Measurements from ENCODE around the gene BRINP3.

The BRINP3 gene

GRCh38 chr1:190452272-190452848, 25.3 kb downstream of the BRINP3 start:
- Histone ChIP-seq H3K4me3 (ENCODE audit: low read depth in 1 of 2, low read length in 2 of 2) (no peak overlapping the region), H3K27me3 (ENCODE audit: low read depth, low read length) (no peaks in the 10 kb centered on the region), H3K27ac (ENCODE audit: low read length) (no peak overlapping the region), H3K9me3 (ENCODE audit: control insufficient read depth in 1 of 2, low read length in 2 of 2) (no peaks in the 10 kb centered on the region), H3K36me3 (ENCODE audit: control insufficient read depth in 1 of 2, insufficient read depth in 2 of 2, low read length in 2 of 2) (no peaks in the 10 kb centered on the region), H3K4me1 (ENCODE audit: control insufficient read depth in 1 of 2, insufficient read depth in 2 of 2, low read length in 2 of 2) (no peaks in the 10 kb centered on the region)

GRCh38 chr1:190444464-190444863, 33.2 kb downstream of the BRINP3 start:
- no peaks in the 10 kb centered on the region for H3K9me3 ChIP-seq (ENCODE audit: control insufficient read depth in 1 of 2, low read length in 2 of 2)
- no peaks in the 10 kb centered on the region for H3K4me1 ChIP-seq (ENCODE audit: control insufficient read depth in 1 of 2, insufficient read depth in 2 of 2, low read length in 2 of 2)
- no peak overlapping the region for H3K27ac ChIP-seq (ENCODE audit: low read length)
- H3K27me3 ChIP-seq (ENCODE audit: low read depth, low read length): no peaks in the 10 kb centered on the region
- no peaks in the 10 kb centered on the region for H3K36me3 ChIP-seq (ENCODE audit: control insufficient read depth in 1 of 2, insufficient read depth in 2 of 2, low read length in 2 of 2)
- H3K4me3 ChIP-seq (ENCODE audit: low read depth in 1 of 2, low read length in 2 of 2): no peak overlapping the region

- no peaks in the 10 kb centered on the region for H3K27me3 ChIP-seq (ENCODE audit: low read depth, low read length)
- no peaks in the 10 kb centered on the region for H3K36me3 ChIP-seq (ENCODE audit: control insufficient read depth in 1 of 2, insufficient read depth in 2 of 2, low read length in 2 of 2)
- no peaks in the 10 kb centered on the region for H3K4me1 ChIP-seq (ENCODE audit: control insufficient read depth in 1 of 2, insufficient read depth in 2 of 2, low read length in 2 of 2)
- no peaks in the 10 kb centered on the region for H3K9me3 ChIP-seq (ENCODE audit: control insufficient read depth in 1 of 2, low read length in 2 of 2)
- H3K27ac ChIP-seq (ENCODE audit: low read length): no peak overlapping the region
- H3K4me3 ChIP-seq (ENCODE audit: low read depth in 1 of 2, low read length in 2 of 2): no peak overlapping the region
Observed at GRCh38 chr1:190439447-190439846, 38.2 kb downstream of the BRINP3 start.

GRCh38 chr1:190436615-190437014, 41.0 kb downstream of the BRINP3 start:
- Histone ChIP-seq H3K36me3 (ENCODE audit: control insufficient read depth in 1 of 2, insufficient read depth in 2 of 2, low read length in 2 of 2) (no peaks in the 10 kb centered on the region), H3K4me1 (ENCODE audit: control insufficient read depth in 1 of 2, insufficient read depth in 2 of 2, low read length in 2 of 2) (no peaks in the 10 kb centered on the region), H3K27me3 (ENCODE audit: low read depth, low read length) (no peaks in the 10 kb centered on the region)

GRCh38 chr1:190429932-190430331, 47.7 kb downstream of the BRINP3 start:
- H3K4me1 ChIP-seq (ENCODE audit: control insufficient read depth in 1 of 2, insufficient read depth in 2 of 2, low read length in 2 of 2): no peaks in the 10 kb centered on the region
- H3K4me3 ChIP-seq (ENCODE audit: low read depth in 1 of 2, low read length in 2 of 2): no peak overlapping the region
- H3K9me3 ChIP-seq (ENCODE audit: control insufficient read depth in 1 of 2, low read length in 2 of 2): no peaks in the 10 kb centered on the region
- no peaks in the 10 kb centered on the region for H3K27me3 ChIP-seq (ENCODE audit: low read depth, low read length)
- no peak overlapping the region for H3K27ac ChIP-seq (ENCODE audit: low read length)
- no peaks in the 10 kb centered on the region for H3K36me3 ChIP-seq (ENCODE audit: control insufficient read depth in 1 of 2, insufficient read depth in 2 of 2, low read length in 2 of 2)

More at GRCh38 chr1:190436615-190437014, 41.0 kb downstream of the BRINP3 start:
- H3K9me3 ChIP-seq (ENCODE audit: control insufficient read depth in 1 of 2, low read length in 2 of 2): no peaks in the 10 kb centered on the region
- H3K27ac ChIP-seq (ENCODE audit: low read length): no peak overlapping the region
- H3K4me3 ChIP-seq (ENCODE audit: low read depth in 1 of 2, low read length in 2 of 2): no peak overlapping the region

- Histone ChIP-seq H3K36me3 (ENCODE audit: control insufficient read depth in 1 of 2, insufficient read depth in 2 of 2, low read length in 2 of 2) (no peaks in the 10 kb centered on the region), H3K27ac (ENCODE audit: low read length) (no peak overlapping the region), H3K9me3 (ENCODE audit: control insufficient read depth in 1 of 2, low read length in 2 of 2) (no peaks in the 10 kb centered on the region), H3K4me3 (ENCODE audit: low read depth in 1 of 2, low read length in 2 of 2) (no peak overlapping the region), H3K4me1 (ENCODE audit: control insufficient read depth in 1 of 2, insufficient read depth in 2 of 2, low read length in 2 of 2) (no peaks in the 10 kb centered on the region), H3K27me3 (ENCODE audit: low read depth, low read length) (no peaks in the 10 kb centered on the region)
Observed at GRCh38 chr1:190429141-190429540, 48.5 kb downstream of the BRINP3 start.

- H3K27ac ChIP-seq (ENCODE audit: low read length): no peak overlapping the region
- H3K4me3 ChIP-seq (ENCODE audit: low read depth in 1 of 2, low read length in 2 of 2): no peak overlapping the region
- H3K27me3 ChIP-seq (ENCODE audit: low read depth, low read length): no peaks in the 10 kb centered on the region
- H3K9me3 ChIP-seq (ENCODE audit: control insufficient read depth in 1 of 2, low read length in 2 of 2): no peaks in the 10 kb centered on the region
- no peaks in the 10 kb centered on the region for H3K4me1 ChIP-seq (ENCODE audit: control insufficient read depth in 1 of 2, insufficient read depth in 2 of 2, low read length in 2 of 2)
- no peaks in the 10 kb centered on the region for H3K36me3 ChIP-seq (ENCODE audit: control insufficient read depth in 1 of 2, insufficient read depth in 2 of 2, low read length in 2 of 2)
Observed at GRCh38 chr1:190416239-190416638, 61.4 kb downstream of the BRINP3 start.

- Histone ChIP-seq H3K27ac (ENCODE audit: low read length) (no peak overlapping the region), H3K9me3 (ENCODE audit: control insufficient read depth in 1 of 2, low read length in 2 of 2) (no peaks in the 10 kb centered on the region), H3K4me3 (ENCODE audit: low read depth in 1 of 2, low read length in 2 of 2) (no peak overlapping the region), H3K27me3 (ENCODE audit: low read depth, low read length) (no peaks in the 10 kb centered on the region), H3K36me3 (ENCODE audit: control insufficient read depth in 1 of 2, insufficient read depth in 2 of 2, low read length in 2 of 2) (no peaks in the 10 kb centered on the region), H3K4me1 (ENCODE audit: control insufficient read depth in 1 of 2, insufficient read depth in 2 of 2, low read length in 2 of 2) (no peaks in the 10 kb centered on the region)
Observed at GRCh38 chr1:190413142-190413541, 64.5 kb downstream of the BRINP3 start.

GRCh38 chr1:190403402-190403801, 74.3 kb downstream of the BRINP3 start:
- Histone ChIP-seq H3K36me3 (ENCODE audit: control insufficient read depth in 1 of 2, insufficient read depth in 2 of 2, low read length in 2 of 2) (no peaks in the 10 kb centered on the region), H3K27ac (ENCODE audit: low read length) (no peak overlapping the region), H3K4me3 (ENCODE audit: low read depth in 1 of 2, low read length in 2 of 2) (no peak overlapping the region), H3K9me3 (ENCODE audit: control insufficient read depth in 1 of 2, low read length in 2 of 2) (no peaks in the 10 kb centered on the region), H3K4me1 (ENCODE audit: control insufficient read depth in 1 of 2, insufficient read depth in 2 of 2, low read length in 2 of 2) (no peaks in the 10 kb centered on the region), H3K27me3 (ENCODE audit: low read depth, low read length) (no peaks in the 10 kb centered on the region)

- Histone ChIP-seq H3K4me3 (ENCODE audit: low read depth in 1 of 2, low read length in 2 of 2) (no peak overlapping the region), H3K36me3 (ENCODE audit: control insufficient read depth in 1 of 2, insufficient read depth in 2 of 2, low read length in 2 of 2) (no peaks in the 10 kb centered on the region), H3K9me3 (ENCODE audit: control insufficient read depth in 1 of 2, low read length in 2 of 2) (no peaks in the 10 kb centered on the region), H3K27ac (ENCODE audit: low read length) (no peak overlapping the region), H3K4me1 (ENCODE audit: control insufficient read depth in 1 of 2, insufficient read depth in 2 of 2, low read length in 2 of 2) (no peaks in the 10 kb centered on the region), H3K27me3 (ENCODE audit: low read depth, low read length) (no peaks in the 10 kb centered on the region)
Observed at GRCh38 chr1:190399233-190399632, 78.4 kb downstream of the BRINP3 start.

- Histone ChIP-seq H3K4me3 (ENCODE audit: low read depth in 1 of 2, low read length in 2 of 2) (no peak overlapping the region), H3K27ac (ENCODE audit: low read length) (no peak overlapping the region), H3K4me1 (ENCODE audit: control insufficient read depth in 1 of 2, insufficient read depth in 2 of 2, low read length in 2 of 2) (no peaks in the 10 kb centered on the region), H3K36me3 (ENCODE audit: control insufficient read depth in 1 of 2, insufficient read depth in 2 of 2, low read length in 2 of 2) (no peaks in the 10 kb centered on the region), H3K9me3 (ENCODE audit: control insufficient read depth in 1 of 2, low read length in 2 of 2) (no peaks in the 10 kb centered on the region), H3K27me3 (ENCODE audit: low read depth, low read length) (no peaks in the 10 kb centered on the region)
Observed at GRCh38 chr1:190391582-190391981, 86.1 kb downstream of the BRINP3 start.

- Histone ChIP-seq H3K9me3 (ENCODE audit: control insufficient read depth in 1 of 2, low read length in 2 of 2) (no peaks in the 10 kb centered on the region), H3K27ac (ENCODE audit: low read length) (no peak overlapping the region), H3K4me3 (ENCODE audit: low read depth in 1 of 2, low read length in 2 of 2) (no peak overlapping the region), H3K4me1 (ENCODE audit: control insufficient read depth in 1 of 2, insufficient read depth in 2 of 2, low read length in 2 of 2) (no peaks in the 10 kb centered on the region), H3K36me3 (ENCODE audit: control insufficient read depth in 1 of 2, insufficient read depth in 2 of 2, low read length in 2 of 2) (no peaks in the 10 kb centered on the region), H3K27me3 (ENCODE audit: low read depth, low read length) (no peaks in the 10 kb centered on the region)
Observed at GRCh38 chr1:190377991-190378390, 99.7 kb downstream of the BRINP3 start.

Data from muscle layer of duodenum (tissue), 2 donors.